Lung (tissue), 12 donors: ENCODE results near the gene LIMS2. TPM values are rescaled to one million over a fixed set of nuclear protein-coding genes. Genes with fewer than 3 reads are reported as not detected.

ENCODE experiments used
- ATAC-seq: fragments of 200-7000 bp; cut with Tn5 transposase; one replicate; pipeline ENCODE4 v1.9.1; 2020; ENCODE audit warnings: moderate number of reproducible peaks; ENCODE audit not compliant: insufficient read depth, low FRiP score
- DNase-seq, 3 donors: peaks; one replicate each; pipeline ENCODE4 v3.0.0-alpha.2; 2013 to 2017
- H3K27ac ChIP-seq, 2 donors: one replicate each; pipeline ENCODE4 v1.5.1; 2013; ENCODE audit warnings: mild to moderate bottlenecking in 2 of 2, moderate library complexity in 2 of 2, control low read depth in 1 of 2, inconsistent platforms in 1 of 2, low read depth in 1 of 2, low read length in 1 of 2
- H3K27me3 ChIP-seq, 3 donors: one replicate each; pipeline ENCODE4 v1.5.1; 2013; ENCODE audit warnings: low read length in 2 of 3; ENCODE audit not compliant: control insufficient read depth in 3 of 3, insufficient read depth in 3 of 3
- H3K36me3 ChIP-seq, 4 donors: one replicate each; pipeline ENCODE4 v1.5.1; 2013; ENCODE audit warnings: low read length in 4 of 4, mild to moderate bottlenecking in 1 of 4, moderate library complexity in 1 of 4; ENCODE audit not compliant: control insufficient read depth in 4 of 4, insufficient read depth in 4 of 4
- H3K4me1 ChIP-seq, 5 donors: one replicate each; pipeline ENCODE4 v1.5.1; 2013; ENCODE audit warnings: low read length in 5 of 5, mild to moderate bottlenecking in 2 of 5, moderate library complexity in 1 of 5; ENCODE audit not compliant: control insufficient read depth in 5 of 5, insufficient read depth in 5 of 5
- H3K4me3 ChIP-seq: one replicate; pipeline ENCODE4 v1.5.1; 2013; ENCODE audit warnings: mild to moderate bottlenecking, control low read depth, moderate library complexity
- H3K9ac ChIP-seq, 2 donors: one replicate each; pipeline ENCODE4 v1.5.1; 2013; ENCODE audit warnings: low read length in 2 of 2, control low read depth in 1 of 2; ENCODE audit not compliant: insufficient read depth in 1 of 2
- H3K9me3 ChIP-seq, 4 donors: one replicate each; pipeline ENCODE4 v1.5.1; 2013; ENCODE audit warnings: low read length in 3 of 4, mild to moderate bottlenecking in 1 of 4, moderate library complexity in 1 of 4; ENCODE audit not compliant: control insufficient read depth in 4 of 4, insufficient read depth in 3 of 4
- WGBS, 2 donors: extraction: QIAGEN DNeasy Blood & Tissue Kit; methylation state at CpG; one replicate each; pipeline ENCODE4 v1.1.7; 2013; 5-methylcytosine and 5-hydroxymethylcytosine counted together
- polyA plus RNA-seq, 2 donors: library from polyadenylated mRNA; stranded (reverse); fragments of 200-250 nt; gene quantifications; one replicate each; pipeline ENCODE4 v1.2.1, GENCODE V29; 2013
- total RNA-seq, 2 donors: library from RNA; depleted of rRNA in 1 of 2; stranded (reverse); fragments of >200 nt in 1 of 2; gene quantifications; one replicate each; pipeline ENCODE4 v1.2.1, GENCODE V29; 2014 to 2021
- TF ChIP-seq, protein P1 (sequence below): IDR thresholded peaks from 2 replicates; pipeline ENCODE4 v1.5.1; 2012; ENCODE audit warnings: mild to moderate bottlenecking; ENCODE audit errors: control extremely low read depth, extremely low read depth
- donor health status: control.
- donor health status: control.
- donor health status: Bipolar disorder and iron deficiency.
- donor health status: healthy.
- donor health status: DM: yes; HTN: yes; CAD: no.

LIMS2 gene
- total and polyA plus RNA-seq, 4 donors = 22.2 to 138 (median 80.4) TPM

DNA sequence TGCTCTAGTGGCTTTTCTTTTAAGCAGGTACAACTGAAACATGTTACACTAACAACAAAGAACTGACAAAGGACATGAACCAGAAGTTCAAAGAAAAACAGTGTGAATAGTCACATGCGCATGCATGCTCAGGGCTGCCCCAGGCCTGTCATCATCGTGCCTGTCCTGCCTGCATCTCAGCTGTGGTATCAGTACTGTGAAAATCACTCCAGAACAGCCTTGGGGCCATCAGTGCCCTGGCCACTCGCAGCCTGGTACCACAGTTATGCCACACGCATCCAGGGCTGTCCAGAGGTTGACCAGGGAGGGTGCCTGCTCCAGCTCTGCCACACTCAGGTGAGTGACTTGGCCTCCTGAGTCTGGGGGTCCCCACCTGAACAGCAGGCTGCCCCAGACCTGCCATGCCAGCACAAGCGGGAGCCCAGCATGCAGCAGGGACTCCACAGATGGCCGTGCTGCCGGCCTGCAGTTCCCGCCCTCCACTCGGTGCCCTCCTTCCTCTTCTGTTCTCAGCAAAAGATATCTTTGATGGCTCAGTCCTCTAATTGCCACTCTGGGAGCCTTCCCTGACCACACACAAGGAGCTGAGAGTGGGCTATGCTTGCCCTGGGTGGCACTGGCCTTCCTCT is 12.3 kb downstream of the LIMS2 start:
- H3K4me1 ChIP-seq = peaks cover 0 to 38% (median 0%) of the 10 kb centered on the region in 5 donors
- 69 to 77% methylated on average over 9 of the region's 9 CpGs for WGBS, 2 donors
- ATAC-seq (no peak), DNase-seq (no peak)
- TF ChIP-seq, protein P1, sequence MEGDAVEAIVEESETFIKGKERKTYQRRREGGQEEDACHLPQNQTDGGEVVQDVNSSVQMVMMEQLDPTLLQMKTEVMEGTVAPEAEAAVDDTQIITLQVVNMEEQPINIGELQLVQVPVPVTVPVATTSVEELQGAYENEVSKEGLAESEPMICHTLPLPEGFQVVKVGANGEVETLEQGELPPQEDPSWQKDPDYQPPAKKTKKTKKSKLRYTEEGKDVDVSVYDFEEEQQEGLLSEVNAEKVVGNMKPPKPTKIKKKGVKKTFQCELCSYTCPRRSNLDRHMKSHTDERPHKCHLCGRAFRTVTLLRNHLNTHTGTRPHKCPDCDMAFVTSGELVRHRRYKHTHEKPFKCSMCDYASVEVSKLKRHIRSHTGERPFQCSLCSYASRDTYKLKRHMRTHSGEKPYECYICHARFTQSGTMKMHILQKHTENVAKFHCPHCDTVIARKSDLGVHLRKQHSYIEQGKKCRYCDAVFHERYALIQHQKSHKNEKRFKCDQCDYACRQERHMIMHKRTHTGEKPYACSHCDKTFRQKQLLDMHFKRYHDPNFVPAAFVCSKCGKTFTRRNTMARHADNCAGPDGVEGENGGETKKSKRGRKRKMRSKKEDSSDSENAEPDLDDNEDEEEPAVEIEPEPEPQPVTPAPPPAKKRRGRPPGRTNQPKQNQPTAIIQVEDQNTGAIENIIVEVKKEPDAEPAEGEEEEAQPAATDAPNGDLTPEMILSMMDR = no peak
- H3K27ac ChIP-seq = peak overlapping the region; percentile 46 to 50
- H3K27me3 ChIP-seq = peaks cover 0 to 32% (median 20%) of the 10 kb centered on the region in 3 donors
- H3K36me3 ChIP-seq = no peaks in the 10 kb centered on the region
- H3K9me3 ChIP-seq = peaks cover 0 to 2% (median 0%) of the 10 kb centered on the region in 4 donors
- H3K9ac ChIP-seq = no peak overlapping the region
- no peak overlapping the region for H3K4me3 ChIP-seq

DNA sequence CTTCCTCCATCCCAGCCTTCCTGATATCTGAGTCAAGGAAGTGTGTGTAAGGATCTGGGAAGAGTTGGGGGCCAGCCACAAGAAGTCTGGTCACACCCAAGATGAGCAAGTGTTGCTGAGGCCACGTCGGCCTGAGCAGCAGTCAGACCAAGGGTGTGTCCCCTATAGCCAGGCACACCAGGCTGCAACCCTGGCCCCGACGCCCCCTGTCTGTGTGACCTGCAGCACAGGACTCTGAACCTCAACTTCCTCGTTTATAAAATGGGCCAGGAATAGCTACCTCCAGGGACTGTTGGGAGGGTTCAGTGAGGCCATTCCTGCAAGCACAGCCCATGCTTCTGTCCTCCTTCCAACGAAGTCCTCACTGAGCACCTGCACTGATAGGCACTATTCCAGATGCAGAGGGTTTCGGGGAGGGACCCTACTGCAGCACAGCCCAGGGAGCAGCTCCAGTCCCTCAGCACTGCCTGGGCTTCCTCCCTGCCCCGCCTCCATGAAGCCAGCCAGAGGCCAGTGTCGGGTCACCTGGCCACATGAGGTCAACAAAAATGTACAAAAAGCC is 13.3 kb downstream of the LIMS2 start:
- H3K4me1 ChIP-seq = peaks cover 0 to 44% (median 0%) of the 10 kb centered on the region in 5 donors

DNA sequence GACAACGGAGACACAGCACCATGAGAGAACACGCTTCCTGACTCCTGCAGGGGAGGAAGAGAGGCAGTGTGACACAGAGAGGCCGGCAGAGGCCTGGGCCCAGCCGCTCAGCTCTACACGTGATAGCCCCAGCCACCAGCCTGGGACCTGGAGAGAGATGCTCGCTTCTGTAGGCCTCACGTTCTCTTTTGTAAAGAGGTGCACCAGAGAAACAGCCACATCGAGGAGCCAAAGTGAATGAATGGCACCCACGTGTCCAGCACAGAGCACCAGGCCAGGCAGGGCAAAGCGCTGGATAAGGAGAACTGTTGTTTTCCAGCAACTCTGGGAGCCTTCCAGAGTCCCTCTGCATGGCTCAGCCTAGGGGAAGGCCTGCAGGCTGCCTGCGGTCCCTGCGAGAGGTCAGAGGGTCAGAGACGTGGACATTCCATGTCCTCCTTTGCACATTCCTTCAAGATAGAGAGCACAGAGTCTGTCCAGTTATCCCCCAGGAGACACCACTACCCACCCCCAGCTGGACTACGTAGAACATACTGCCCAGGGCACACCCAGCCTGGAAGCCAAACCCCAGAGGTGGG is 14.2 kb downstream of the LIMS2 start:
- H3K36me3 ChIP-seq = peaks cover 0 to 4% (median 0%) of the 10 kb centered on the region in 4 donors
- H3K27ac ChIP-seq = peak overlapping the region; percentile 79
- ATAC-seq = no peak
- H3K4me3 ChIP-seq = no peak overlapping the region
- peaks cover 0 to 2% (median 0%) of the 10 kb centered on the region in 4 donors for H3K9me3 ChIP-seq
- TF ChIP-seq, protein P1 = no peak
- WGBS, 2 donors = 85 to 89% methylated on average over 14 of the region's 14 CpGs
- H3K9ac ChIP-seq = no peak overlapping the region
- H3K4me1 ChIP-seq = peaks cover 0 to 49% (median 0%) of the 10 kb centered on the region in 5 donors
- peaks cover 0 to 26% (median 17%) of the 10 kb centered on the region in 3 donors for H3K27me3 ChIP-seq
- no peak for DNase-seq

More for the DNA sequence above, 13.3 kb downstream of the LIMS2 start:
- DNase-seq (no peak), ATAC-seq (no peak)
- Histone ChIP-seq H3K9me3 (peaks cover 0 to 2% (median 0%) of the 10 kb centered on the region in 4 donors), H3K27me3 (peaks cover 0 to 32% (median 20%) of the 10 kb centered on the region in 3 donors), H3K27ac (peak overlapping the region; percentile 79), H3K36me3 (peaks cover 0 to 4% (median 0%) of the 10 kb centered on the region in 4 donors), H3K9ac (no peak overlapping the region), H3K4me3 (no peak overlapping the region)
- WGBS, 2 donors = 53 to 65% methylated on average over 9 of the region's 9 CpGs
- TF ChIP-seq, protein P1 = no peak
